ENCODE data around the gene GATA2.

GATA2 gene

DNA sequence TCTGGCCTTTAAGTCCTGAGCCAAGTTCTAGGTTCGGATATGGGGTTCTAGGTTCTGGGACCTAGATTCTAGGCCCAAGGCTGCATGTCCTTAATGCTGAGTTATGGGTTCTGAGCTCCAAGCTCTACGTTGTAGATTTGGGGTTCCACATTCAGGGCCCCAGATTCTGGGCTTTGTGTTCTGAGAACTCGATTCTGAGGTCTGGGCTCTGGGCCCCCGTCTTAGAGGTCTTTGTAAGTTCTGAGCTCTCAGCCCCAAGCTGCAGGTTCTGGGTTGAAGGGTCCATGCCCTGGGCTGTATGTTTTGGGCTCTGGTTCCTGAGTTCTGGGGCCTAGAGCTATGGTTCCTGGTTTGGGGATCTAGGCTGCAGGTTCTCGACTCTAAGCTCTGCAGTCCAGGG, 16.3 kb downstream of the GATA2 start:
- DNase-seq (ENCODE audit: low read depth) = no peak
- TF ChIP-seq, protein P1, sequence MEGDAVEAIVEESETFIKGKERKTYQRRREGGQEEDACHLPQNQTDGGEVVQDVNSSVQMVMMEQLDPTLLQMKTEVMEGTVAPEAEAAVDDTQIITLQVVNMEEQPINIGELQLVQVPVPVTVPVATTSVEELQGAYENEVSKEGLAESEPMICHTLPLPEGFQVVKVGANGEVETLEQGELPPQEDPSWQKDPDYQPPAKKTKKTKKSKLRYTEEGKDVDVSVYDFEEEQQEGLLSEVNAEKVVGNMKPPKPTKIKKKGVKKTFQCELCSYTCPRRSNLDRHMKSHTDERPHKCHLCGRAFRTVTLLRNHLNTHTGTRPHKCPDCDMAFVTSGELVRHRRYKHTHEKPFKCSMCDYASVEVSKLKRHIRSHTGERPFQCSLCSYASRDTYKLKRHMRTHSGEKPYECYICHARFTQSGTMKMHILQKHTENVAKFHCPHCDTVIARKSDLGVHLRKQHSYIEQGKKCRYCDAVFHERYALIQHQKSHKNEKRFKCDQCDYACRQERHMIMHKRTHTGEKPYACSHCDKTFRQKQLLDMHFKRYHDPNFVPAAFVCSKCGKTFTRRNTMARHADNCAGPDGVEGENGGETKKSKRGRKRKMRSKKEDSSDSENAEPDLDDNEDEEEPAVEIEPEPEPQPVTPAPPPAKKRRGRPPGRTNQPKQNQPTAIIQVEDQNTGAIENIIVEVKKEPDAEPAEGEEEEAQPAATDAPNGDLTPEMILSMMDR (IDR thresholded peaks at IDR 0.05; ENCODE audit: low read depth, low read length, missing control alignments) = no peak
- in situ Hi-C loops (cut with HindIII; ENCODE audit: low sequenced_read_pairs) = no loop called here
- no peak overlapping the region for H3K4me3 ChIP-seq (ENCODE audit: low read depth, low read length)

DNA sequence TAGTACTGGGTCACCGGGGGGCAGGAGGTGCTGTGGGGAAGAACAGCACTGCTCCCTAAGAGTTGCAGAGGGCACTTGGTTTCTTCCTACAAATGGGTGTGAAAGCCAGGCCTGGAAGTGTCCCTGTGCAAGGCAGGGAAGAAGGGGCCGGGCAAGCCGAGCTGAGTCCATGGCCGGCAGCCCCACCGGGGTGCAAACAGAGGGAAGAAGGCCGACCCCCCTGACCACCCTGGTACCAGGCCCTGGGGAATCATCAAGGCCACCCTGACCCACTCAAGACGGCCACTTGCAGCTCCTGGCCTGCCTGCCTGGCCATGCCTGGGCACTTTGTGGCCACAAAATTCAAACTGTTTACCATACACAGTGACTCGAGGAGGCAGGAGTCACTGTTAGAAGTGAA, 17.6 kb downstream of the GATA2 start:
- H3K4me3 ChIP-seq (ENCODE audit: low read depth, low read length) = no peak overlapping the region
- DNase-seq (ENCODE audit: low read depth) = no peak
- in situ Hi-C loops (cut with HindIII; ENCODE audit: low sequenced_read_pairs) = no loop called here
- TF ChIP-seq, protein P1 (IDR thresholded peaks at IDR 0.05; ENCODE audit: low read depth, low read length, missing control alignments) = no peak

DNA sequence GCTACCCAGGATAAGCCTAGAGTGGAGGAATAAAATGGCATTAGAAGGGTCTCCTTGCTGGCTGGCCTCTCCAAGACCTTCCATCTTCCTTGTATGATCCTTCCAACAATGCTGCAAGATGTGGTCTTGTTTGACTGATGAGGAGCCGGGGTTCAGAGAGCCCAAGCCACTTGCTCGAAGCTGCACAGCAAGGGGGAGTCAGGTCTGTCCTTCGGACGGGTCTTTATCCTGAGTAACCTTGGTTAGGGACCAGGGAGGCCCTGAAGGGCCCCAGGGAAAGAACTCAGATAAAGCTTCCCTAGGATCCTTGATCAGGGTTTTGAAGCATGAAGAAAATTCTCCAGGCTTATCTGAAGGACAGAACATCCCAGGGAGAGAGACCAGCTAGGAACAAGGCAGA, 19.3 kb downstream of the GATA2 start:
- in situ Hi-C loops (cut with HindIII; ENCODE audit: low sequenced_read_pairs) = no loop called here
- DNase-seq (ENCODE audit: low read depth) = no peak
- TF ChIP-seq, protein P1 (IDR thresholded peaks at IDR 0.05; ENCODE audit: low read depth, low read length, missing control alignments) = no peak
- H3K4me3 ChIP-seq (ENCODE audit: low read depth, low read length) = no peak overlapping the region

DNA sequence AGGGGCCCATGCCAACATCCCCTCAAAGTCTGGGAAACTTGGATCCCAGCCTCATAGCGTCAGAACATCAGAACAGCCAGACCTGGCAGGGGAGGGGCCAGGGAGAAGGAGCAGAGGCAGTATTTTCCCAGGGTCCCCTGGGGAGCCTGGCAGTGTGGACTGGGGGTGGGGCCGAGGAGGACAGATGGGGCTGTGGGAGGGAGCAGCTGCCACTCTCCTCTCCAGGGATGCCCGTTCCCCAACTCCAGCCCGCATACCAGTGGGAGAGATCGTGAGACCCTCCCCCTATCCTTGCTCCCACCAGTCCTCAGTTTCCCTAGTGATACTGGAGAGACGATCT, 19.9 kb downstream of the GATA2 start:
- in situ Hi-C loops (cut with HindIII; ENCODE audit: low sequenced_read_pairs) = no loop called here
- H3K4me3 ChIP-seq (ENCODE audit: low read depth, low read length) = no peak overlapping the region
- DNase-seq (ENCODE audit: low read depth) = no peak
- TF ChIP-seq, protein P1 (IDR thresholded peaks at IDR 0.05; ENCODE audit: low read depth, low read length, missing control alignments) = no peak

DNA sequence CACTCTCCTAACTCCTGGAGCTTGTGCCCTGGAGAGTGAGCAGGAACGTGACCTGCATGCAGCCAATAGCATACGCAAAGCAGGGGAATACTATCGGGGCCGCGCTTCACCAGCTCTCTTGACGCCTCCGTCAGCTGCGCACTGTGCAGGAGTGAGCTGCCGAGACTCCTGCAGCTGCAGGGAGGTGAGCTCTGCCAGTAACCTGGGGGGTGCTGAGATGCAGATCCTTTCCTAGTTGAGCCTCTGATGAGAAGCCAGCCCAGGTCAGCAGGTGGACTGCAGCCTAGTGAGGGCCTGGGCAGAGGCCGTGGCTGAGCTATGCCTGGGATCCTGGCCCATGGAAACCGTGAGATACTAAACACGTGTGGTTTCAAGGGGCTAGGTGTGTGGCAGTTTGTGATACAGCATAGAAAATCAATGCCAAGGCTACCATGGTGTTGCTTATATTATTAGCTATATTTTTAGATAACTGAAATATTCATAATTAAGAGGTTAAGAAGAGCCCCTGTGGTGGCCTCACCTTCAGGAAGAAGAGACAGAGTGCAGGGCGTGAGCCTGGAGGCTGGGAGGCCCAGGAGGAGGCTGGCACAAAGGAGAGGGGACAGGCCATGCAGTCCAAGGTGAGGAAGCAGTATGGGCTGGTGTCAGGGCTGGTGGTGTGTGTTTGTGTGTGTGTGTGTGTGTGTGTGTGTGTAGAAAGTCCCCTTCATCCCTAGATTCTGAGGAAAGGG, 20.4 kb downstream of the GATA2 start:
- TF ChIP-seq, protein P1 (IDR thresholded peaks at IDR 0.05; ENCODE audit: low read depth, low read length, missing control alignments) = no peak
- no peak overlapping the region for H3K4me3 ChIP-seq (ENCODE audit: low read depth, low read length)
- in situ Hi-C loops (cut with HindIII; ENCODE audit: low sequenced_read_pairs) = no loop called here
- DNase-seq (ENCODE audit: low read depth) = no peak

DNA sequence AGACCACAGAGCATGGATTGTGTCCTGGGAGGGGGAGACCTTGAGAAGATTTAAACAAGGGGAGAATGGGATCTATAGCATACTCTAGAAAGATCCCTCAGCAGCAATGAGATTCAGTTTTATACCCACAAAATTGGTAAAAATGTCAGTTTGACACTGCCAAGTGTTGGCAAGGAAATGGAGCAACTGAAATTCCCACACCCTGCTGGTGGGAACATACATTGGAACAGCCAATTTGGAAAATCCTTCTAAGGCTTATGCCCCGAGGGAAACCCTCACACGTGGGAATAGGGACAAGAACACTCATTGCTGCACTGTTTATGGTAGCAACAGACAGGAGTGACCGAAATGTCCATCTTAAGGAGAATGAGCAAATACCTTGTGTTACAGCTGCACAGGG, 21.3 kb downstream of the GATA2 start:
- TF ChIP-seq, protein P1 (IDR thresholded peaks at IDR 0.05; ENCODE audit: low read depth, low read length, missing control alignments) = no peak
- in situ Hi-C loops (cut with HindIII; ENCODE audit: low sequenced_read_pairs) = no loop called here
- DNase-seq (ENCODE audit: low read depth) = no peak
- no peak overlapping the region for H3K4me3 ChIP-seq (ENCODE audit: low read depth, low read length)
